Measurements from ENCODE around the gene MICAL3.

GRCh38 chr22:18050065-18050464 is 25.7 kb upstream of the MICAL3 start:
- TF ChIP-seq CTCF (IDR thresholded peaks at IDR 0.05; ENCODE audit: low read length) (no peak), EZH2 (optimal IDR thresholded peaks at IDR 0.05; ENCODE audit: low read depth, low read length) (no peak)

Measured in MM.1S (cell line).